Stimulated activated CD4-positive, alpha-beta T cell treated with anti-CD3 and anti-CD28 coated beads, Interleukin-1b, Interleukin-23, amount 100 ng/mL, for 48 hours (primary cell): Measurements from ENCODE around the gene KCNE1.
"Not testable (repeated sequence)": the region's sequence is repeated elsewhere in the genome, so short reads cannot be mapped to it uniquely, and the experiment has no call there.

Source experiments
- DNase-seq: peaks from one replicate; pipeline ENCODE4 v3.0.0-alpha.2; 2020

KCNE1 gene

DNA sequence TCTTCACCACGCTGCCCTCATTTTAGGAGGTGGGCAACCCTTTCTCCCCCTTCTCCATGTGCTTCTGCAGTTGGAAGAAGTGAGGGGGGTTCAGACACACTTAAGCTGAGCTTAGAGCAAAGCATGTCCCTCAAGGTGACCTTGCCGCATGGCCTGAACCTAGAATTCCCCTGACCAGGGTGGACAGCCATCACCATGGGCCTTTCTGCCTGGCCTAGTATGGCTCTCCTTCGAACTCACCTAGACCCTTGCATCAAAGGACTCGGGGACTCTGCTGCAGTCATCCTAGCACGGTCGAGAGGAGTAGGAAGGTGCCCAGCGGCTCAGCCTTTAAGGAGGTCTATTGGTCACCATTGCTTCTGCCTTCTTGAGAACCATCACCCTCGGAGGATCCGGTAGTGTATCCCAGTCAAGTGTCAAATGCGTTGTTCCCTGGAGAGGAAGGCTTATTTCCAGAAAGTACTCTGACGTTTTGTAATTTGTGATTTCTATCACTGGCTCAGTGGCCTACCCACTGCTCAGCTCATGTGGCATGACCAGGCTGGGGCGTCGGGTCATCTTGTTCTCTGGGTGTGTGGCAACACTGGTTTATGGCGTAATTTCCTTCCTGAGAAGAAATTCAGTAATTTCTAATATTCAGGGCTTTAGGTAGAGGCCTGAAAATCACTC lies at the start of gene KCNE1:
TSS of gene KCNE1 (minus strand) at position 424 of the 669 bp plus-strand sequence. CDS start 62,576 bp downstream, outside the sequence.
- no peak for DNase-seq

DNA sequence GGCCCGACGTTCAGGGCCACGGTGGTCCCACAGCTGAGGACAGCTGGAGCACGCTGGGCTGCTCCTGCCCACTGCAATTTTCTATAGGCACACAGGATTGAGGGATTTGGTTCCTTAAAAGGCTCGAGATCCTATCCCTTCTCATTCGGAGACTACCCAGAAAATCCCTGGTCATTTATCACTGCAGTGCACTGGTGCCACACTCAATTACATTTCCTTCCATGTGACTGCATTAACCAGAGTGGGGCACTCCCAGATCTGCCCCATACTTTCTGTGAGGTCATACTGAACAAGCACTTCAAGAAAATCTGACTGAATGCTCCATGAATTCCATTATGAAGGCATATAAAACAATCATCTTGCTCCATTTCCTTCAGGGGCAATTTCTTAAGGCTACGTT lies 49.8 kb upstream of the KCNE1 start:
- no peak for DNase-seq

DNA sequence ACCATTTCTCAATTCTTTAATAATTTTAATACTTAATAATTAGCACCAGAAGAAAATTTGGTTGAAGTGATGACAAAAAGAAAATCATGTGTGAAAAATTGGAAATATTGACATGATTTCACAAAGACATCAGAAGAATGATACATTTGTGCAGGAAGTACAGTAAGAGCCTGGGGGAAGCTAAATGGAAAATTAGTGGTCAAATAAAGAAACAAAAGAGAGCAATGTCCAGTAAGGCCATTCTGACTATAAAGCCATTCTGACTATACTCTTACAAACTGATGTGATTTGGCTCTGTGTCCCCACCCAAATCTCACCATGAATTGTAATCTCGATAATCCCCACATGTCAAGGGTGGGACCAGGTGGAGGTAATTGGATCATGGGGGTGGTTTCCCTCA lies 48.6 kb upstream of the KCNE1 start:
- no peak for DNase-seq

DNA sequence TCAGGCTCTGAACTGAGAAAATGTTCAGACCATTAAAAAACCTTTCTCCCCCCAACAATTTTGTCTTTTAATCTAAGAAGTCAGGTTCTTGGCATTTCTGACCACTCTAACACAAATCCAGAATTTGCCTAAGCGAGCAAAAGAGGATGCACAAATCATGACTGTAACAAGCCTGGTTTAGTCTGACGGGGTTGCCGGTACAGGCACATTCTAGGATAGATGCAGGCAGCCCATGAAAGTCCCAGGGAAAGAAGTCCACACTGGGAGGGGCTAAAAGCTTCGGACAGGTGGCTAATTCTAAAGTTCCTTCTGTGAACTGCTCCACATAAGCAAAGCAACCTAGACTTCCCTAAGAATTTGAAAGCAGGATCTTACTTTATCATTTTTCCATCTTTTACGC lies 48.0 kb upstream of the KCNE1 start:
- no peak for DNase-seq

DNA sequence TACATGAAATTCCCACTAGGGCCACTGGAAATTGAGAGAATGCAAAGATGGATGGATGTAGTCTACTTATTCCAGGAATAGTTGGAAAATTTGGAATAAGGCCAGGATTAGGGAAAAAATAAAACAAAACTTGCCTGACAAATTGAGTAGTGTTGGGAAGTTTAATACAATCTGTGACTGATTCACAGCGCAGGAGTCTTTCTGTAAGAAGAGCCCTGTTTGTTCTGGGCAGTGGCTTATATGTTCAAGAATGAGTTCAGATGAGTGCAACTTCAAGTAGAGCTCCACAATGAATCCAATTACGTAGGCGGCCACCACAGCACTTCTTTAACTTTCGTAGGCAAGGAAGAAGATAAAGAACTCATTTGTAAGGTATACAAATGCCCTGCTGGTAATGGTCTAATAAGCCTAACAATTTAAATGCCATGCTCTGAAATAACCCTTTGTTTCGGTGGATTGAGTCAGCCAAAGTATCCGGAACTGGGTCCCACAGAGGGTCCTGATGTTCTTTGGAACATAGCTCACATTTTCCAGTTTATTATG lies 47.1 kb upstream of the KCNE1 start:
- no peak for DNase-seq

DNA sequence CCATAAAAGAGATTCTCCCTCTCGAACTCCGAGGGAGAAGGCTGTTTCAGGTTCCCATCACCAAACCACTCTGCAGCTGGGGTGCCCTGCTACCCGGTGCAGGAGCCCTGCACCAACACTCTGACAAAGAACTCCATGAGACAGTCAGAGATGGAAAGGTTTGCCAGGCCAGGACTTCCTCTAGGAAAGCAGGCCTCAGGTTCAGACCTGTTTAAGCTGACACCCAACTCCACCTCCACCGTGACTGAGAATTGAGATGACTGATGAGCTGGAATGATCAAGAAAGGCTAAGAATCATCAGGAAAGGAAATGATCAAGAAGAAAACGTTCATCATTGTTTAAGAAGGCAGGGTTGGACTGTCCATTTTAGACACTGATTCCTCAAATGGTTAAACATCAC lies 46.2 kb upstream of the KCNE1 start:
- DNase-seq = no peak

DNA sequence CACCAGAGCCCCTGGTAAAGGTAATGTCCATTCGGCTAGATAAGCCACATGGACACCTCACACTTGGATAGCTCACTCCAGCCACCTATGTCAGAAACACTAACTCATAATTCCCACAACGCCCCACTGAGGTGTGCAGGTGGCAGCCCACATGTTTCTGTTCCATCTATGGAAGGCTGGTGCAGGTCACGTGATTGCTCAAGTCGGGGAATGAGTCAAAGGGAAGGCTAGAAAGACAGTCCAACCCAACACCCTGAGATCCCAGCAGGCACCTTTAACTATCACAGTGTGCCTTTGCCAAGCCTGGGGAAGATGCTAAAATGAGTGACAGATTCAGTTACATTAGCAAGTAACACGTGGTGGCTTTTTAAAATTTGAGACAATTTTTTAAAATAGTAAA lies 45.3 kb upstream of the KCNE1 start:
- DNase-seq = no peak

DNA sequence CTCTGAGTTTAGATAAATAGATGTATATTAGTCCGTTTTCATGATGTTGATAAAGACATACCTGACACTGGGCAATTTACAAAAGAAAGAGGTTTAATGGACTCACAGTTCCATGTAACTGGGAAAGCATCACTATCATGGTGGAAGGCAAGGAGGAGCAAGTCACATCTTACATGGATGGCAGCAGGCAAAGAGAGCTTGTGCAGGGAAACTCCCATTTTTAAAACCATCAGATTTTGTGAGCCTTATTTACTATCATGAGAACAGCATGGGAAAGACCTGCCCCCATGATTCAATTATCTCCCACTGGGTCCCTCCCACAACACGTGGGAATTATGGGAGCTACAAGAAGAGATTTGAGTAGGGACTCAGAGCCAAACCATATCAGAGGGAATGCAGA lies 42.7 kb upstream of the KCNE1 start:
- DNase-seq = not testable (repeated sequence)

DNA sequence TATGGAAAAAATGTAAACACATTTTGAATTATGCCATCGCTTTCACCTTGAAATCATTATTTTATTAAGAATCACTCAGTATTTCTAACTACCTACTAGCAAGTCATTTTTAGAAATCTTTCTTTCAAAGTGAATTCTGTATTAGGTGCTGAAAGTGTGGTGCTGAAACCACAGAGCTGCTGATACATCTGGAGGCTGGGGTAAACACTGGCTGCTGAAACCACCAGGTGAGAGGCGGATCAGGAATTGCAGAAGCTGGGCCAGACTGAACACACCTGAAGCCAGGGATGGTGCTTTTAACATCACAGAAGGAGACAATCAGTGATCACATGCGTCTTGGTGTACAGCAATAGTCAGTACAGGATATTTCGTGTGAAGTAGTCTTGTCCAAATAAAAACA lies 42.2 kb upstream of the KCNE1 start:
- no peak for DNase-seq

DNA sequence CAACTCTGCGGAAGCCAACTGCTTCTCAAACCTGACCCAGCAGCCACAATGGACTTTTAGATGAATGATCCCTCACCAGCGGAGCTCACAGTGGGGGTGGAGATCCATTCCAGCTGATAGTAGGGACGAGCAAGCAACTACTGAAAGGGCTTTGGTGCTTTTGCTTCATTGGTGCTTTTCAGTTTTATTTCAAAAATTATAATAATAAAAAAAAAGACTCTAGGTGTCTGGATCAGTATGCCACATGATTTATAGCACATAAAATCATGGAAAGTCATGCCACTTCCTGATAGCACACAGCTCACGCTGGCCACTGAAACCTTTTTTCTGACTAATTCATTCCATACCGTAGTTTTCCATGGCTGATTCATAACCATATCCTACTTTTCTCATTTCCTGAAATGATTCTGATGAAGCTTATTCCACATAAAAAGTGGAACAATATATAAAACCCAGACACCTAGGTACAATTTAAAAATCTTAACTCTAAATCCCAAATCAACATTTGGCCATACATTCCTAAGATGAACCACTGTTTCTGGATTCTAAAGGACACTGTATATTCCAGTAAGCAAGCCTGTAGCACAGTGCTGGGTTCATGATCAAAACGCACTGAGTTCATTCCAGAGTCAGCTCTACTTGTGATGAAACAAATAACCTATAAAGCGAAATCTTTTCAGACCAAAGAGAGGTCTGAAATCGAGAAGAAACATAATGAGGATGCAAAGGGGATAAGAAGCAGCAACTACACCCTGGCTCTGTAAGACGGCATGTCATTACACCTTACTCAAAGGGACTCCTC lies 41.3 kb upstream of the KCNE1 start:
- DNase-seq = no peak

DNA sequence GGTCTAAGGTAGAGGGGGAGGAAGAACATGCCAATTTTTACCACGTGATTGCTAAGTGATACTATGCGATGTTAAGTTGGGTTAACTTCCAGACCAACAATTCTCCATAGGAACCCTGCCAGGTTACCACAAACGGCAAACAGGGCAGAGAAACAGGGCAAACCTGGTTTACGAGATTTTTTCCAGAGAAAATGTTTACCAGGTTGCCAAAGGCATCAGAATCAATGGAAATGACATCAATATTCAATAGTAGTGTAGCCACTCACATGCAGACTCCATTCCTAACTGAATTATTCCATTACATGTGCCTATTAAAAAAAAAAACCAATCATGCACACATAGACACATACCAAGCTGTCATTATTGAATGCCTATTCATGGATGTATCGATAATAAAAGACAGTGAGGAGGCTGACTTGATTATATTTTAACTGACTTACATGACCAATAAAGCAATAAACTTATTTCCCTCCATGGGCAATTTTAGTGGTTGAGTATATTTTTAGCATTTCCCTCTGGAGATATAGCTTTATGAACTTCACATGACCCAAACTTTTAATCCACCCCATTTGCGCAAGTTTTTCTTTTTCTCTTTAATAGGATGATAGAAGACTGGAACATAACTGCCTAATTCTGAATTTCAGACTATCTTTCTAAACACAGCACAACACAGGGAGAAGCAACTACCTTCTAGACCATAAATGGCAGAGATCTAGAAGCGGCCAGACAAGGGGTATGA lies 40.5 kb upstream of the KCNE1 start:
- DNase-seq = no peak

DNA sequence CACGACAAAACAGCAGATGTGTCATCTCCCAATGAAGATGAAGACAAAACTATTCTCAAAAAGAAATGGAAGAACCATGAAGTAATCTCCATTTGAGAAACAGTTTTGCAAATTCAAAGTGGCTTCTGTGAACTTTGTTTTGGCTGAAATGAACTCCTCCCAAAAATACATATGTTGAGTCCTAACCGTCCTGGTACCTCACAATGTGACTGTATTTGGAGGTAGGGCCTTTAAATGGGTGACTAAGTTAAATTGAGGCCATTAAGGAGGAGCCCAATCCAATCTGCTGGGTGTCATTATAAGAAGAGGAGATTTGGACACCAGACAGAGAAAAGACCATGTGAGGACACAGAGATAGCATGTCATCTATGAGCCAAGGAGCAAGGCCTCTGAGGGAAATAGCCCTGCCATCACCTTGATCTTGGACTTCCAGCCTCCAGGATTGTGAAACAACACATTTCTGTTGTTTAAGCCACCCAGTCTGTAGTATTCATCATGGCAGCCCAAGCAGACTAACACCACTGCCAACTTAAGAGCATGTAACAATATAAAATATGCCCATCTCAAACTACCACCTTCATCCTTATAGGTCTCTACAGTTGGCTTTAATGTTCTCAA lies 38.3 kb upstream of the KCNE1 start:
- DNase-seq = no peak

DNA sequence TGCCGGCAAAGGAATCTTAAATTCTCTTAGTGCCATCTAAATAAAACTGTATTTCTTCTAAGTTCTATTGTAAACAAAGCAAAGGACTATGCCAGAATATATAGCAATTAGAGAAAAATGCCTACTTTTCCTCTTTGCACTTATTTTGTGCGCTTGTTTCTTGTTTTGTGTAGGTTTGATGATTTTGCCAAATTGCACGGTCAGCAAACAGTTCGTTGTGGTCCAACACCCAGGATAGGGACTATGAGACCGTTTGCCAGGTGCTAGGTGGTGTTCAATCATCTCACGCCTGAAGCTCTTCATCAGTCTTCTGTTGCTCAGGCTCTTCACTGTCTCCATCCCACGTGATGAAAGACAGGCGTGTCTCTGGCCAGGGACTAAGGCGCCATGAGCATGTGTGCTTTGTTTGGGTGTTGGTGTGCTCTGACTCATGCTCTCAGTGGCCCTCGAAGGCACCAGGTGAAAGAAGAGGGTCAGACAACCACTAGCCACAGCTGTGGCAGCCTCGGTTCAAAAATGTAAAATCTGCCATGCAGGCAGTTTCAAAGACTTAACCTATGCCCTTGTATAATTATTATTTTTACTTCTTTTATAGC lies 36.9 kb upstream of the KCNE1 start:
- no peak for DNase-seq

DNA sequence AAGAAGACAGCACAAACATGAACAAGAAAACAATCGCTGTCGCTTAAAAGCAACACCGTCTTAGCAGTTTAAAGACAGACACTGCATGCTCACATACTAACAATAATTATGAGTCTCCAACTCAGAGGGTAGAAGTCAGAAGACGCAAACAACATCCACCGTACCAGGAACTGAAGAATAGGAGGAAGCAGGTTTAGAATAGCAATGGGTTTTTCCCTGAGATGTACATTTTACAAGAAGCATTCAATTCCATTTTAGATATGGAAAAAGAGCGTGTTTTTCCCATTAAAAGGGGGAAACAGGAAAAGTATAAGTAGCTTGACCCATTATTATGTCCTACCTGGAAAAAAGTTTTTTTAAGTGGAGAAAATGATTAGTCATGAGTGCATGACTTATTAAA lies 34.5 kb upstream of the KCNE1 start:
- DNase-seq = no peak

DNA sequence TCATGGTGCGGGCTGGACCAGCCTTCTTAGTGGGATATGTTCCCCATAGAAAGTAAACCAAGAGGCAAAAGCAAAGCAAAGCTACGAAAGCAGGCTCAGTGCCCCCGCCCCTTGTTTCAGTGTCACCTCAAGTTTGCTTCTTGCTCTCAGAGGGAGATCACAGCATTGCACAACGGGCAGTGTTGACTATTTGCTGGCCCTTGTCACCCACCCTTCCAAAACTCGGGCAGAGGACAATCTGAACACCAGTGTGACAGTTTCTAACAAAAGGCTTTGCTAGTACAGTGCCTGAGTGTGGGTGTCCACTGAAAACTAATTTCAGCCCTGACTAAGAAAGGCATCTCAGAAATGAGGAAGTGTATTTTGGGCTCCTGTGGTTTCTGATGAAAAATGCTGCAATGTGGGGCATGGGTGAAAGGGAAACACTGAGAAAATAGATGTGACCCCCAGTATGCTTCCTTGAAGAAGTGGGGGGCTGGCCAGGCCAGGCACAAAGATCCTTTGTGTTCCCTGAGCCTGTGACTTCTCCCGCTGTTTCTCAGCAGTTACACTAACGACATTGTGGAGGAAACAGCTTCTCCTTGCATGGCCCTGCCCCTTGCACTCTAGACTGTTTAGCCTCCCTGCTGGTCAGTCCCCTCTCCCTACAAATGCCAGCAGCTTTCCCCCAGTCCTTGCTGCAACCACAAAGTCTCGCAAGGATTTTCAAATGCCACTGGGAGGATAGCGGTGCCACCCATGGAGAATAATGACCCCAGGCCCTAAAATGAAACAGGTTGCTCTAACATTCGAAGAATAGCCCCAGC lies 33.3 kb upstream of the KCNE1 start:
- DNase-seq = peak; percentile 13

DNA sequence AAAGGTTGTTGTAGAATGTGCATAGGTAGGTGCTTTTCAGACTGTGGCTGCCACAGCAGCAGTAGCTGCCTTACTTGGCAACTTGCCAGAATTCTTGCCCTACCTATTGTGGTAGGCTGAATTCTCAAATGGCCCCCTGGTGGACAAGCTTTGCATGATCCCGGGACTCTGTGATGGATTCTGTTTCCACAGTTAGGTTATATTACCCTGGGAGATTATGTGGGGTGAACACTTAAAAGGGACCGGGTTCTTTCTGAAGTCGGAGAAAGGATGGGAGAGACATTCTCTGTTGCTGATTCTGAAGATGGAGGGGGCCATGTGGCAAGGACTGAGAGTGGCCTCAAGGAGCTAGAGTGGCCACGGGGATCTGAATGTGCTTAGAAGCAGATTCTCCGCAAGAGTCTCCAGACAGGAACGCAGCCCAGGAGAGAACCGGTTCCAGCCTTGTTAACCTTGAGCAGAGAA lies 32.1 kb upstream of the KCNE1 start:
- peak; percentile 52 for DNase-seq

DNA sequence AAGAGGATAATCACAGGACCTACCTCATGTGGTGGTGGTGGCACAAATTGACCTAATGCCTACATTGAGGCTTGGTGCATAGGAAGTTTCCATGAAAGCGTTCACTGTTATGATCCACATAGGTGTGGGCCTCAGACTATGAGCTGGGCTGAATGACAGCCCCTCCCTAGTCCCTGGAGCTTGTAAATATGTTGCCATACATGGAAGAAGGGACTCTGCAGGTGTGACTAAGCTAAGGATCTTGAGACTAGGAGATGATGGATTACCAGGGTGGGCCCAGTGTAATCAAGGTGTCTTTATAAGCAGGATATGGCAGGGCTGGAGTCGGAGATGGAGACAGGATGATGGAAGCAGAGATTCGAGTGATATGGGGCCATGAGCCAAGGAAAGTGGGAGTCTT lies 31.0 kb upstream of the KCNE1 start:
- no peak for DNase-seq

DNA sequence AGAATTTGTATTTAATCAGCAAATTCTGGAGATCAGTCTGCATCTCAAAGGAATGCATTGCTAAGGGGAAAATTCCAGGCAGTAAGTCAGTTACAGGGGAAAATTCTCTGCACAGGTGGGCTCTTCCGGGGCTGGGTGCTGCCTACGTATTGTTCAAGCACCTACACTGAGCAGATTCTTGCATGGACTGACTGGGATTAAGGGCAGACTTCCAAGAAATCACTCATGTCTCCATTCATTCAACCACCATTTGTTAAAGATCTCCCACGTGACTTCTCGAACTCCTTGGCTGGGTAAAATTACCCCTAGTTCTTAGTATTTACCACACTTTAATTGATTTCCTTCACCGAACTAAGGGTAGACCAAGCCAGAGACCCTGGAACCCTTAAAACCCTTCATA lies 28.2 kb upstream of the KCNE1 start:
- no peak for DNase-seq

DNA sequence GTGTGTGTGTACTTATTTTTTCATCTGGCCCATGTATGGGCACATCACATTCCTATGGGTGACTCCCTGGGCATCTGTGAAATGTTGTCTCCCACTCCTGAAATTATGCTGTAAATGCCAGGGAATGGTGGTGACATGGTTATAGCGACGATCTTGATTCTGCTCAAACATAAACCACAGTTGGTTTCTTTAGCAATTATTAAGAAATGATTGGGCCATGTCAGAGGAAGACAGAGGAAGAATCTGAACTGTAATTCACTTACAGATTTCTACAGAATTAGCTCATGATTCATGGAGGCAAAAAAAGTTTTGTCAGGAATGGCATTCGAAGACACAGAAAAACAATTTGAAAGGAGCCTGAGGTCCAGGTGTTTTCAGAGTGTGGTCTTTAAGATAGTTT lies 25.8 kb upstream of the KCNE1 start:
- DNase-seq = no peak

DNA sequence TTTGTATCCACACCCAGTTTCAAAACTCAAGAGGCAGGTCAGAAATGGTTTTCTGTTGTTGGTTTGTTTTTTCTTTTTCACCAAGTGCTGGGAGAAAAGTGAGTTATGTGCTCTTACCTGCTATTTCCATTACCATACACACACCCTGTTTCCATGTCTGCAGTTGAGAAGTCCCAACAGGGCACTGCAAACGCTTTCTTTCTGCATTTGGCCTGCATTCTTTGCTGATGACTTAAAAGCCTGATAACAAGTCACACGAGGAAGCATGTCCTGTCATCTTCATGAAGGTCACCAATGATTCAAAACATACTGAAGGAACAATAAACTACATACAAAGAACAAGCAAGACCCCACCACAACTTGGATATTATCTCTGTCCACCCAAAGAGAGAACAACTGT lies 24.8 kb upstream of the KCNE1 start:
- DNase-seq = no peak

DNA sequence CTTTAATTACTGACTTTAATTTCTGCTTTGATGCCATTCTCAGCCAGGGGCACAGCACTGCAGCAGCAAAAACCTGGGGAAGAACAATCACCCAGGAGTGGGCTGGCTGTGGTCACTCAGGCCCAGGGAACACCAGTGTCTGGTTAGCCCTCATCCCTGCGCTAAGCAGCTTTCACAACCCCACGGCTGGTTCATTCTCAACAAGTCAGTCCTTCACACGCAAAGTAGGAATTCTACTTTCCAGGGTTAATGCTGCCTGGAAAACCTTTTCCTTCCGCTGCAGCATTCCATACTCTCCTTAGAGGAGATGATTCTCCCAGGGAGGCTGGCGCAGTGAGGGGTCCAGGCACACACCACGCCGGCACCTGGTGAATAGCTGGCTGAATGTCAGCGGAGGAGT lies 24.3 kb upstream of the KCNE1 start:
- DNase-seq = no peak

DNA sequence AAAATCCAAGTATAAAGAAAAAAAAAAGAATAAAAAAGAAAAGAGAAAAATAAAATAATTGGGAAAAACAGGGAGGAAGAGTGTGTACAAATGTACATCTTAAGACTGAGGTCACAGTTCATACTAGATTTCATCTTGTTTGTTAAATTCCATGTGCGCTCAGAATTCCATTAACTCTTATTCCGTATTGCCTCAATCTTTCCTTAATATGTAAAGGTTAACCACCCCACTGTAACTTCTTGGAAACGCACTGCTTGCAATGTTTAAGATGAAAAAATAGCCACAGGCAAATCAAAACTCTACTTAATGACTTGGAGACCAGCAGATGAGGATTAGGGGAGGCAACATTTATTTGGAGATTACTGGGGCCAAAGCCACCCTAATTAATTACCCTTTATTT lies 23.9 kb upstream of the KCNE1 start:
- no peak for DNase-seq
